ENCODE results near the gene PTMS.

The PTMS gene

GRCh38 chr12:6791931-6792520 is 25.9 kb downstream of the PTMS start:
- no peak for DNase-seq

- DNase-seq, result no peak
These were observed 26.5 kb downstream of the PTMS start for GRCh38 chr12:6792522-6793201.

GRCh38 chr12:6795088-6795487 is 28.9 kb downstream of the PTMS start:
- DNase-seq, result no peak

- DNase-seq, result no peak
These were observed 30.4 kb downstream of the PTMS start for GRCh38 chr12:6796576-6796975.

GRCh38 chr12:6799147-6799546 is 33.0 kb downstream of the PTMS start:
- no peak for DNase-seq

- no peak for DNase-seq
These were observed 41.0 kb downstream of the PTMS start for GRCh38 chr12:6807170-6807569.

GRCh38 chr12:6809056-6809455 is 42.9 kb downstream of the PTMS start:
- no peak for DNase-seq

GRCh38 chr12:6810758-6811157 is 44.6 kb downstream of the PTMS start:
- no peak for DNase-seq

GRCh38 chr12:6813363-6813762 is 47.2 kb downstream of the PTMS start:
- no peak for DNase-seq

- no peak for DNase-seq
These were observed 50.4 kb downstream of the PTMS start for GRCh38 chr12:6816598-6816997.

- no peak for DNase-seq
These were observed 50.9 kb downstream of the PTMS start for GRCh38 chr12:6817098-6817497.

- no peak for DNase-seq
These were observed 51.5 kb downstream of the PTMS start for GRCh38 chr12:6817662-6818157.

GRCh38 chr12:6818222-6818621 is 52.1 kb downstream of the PTMS start:
- DNase-seq, result no peak

GRCh38 chr12:6818645-6819044 is 52.5 kb downstream of the PTMS start:
- DNase-seq, result no peak

- no peak for DNase-seq
These were observed 53.2 kb downstream of the PTMS start for GRCh38 chr12:6819106-6820030.

GRCh38 chr12:6820166-6820565 is 54.0 kb downstream of the PTMS start:
- no peak for DNase-seq

Measured in cortex of kidney (tissue), 1 donor.